ENCODE data around the gene ATF7IP2. TPM values are rescaled to one million over a fixed set of nuclear protein-coding genes. Genes with fewer than 3 reads are reported as not detected.

ATF7IP2 gene
- total and polyA plus RNA-seq, 2 of the 13 experiments (the other 11 are each of a cell fraction or from before 2014, with no cell fraction given) = 117 to 217 TPM

GRCh38 chr16:10453159-10453510 lies 67.3 kb downstream of the ATF7IP2 start (continued):
- TF ChIP-seq, protein P1, sequence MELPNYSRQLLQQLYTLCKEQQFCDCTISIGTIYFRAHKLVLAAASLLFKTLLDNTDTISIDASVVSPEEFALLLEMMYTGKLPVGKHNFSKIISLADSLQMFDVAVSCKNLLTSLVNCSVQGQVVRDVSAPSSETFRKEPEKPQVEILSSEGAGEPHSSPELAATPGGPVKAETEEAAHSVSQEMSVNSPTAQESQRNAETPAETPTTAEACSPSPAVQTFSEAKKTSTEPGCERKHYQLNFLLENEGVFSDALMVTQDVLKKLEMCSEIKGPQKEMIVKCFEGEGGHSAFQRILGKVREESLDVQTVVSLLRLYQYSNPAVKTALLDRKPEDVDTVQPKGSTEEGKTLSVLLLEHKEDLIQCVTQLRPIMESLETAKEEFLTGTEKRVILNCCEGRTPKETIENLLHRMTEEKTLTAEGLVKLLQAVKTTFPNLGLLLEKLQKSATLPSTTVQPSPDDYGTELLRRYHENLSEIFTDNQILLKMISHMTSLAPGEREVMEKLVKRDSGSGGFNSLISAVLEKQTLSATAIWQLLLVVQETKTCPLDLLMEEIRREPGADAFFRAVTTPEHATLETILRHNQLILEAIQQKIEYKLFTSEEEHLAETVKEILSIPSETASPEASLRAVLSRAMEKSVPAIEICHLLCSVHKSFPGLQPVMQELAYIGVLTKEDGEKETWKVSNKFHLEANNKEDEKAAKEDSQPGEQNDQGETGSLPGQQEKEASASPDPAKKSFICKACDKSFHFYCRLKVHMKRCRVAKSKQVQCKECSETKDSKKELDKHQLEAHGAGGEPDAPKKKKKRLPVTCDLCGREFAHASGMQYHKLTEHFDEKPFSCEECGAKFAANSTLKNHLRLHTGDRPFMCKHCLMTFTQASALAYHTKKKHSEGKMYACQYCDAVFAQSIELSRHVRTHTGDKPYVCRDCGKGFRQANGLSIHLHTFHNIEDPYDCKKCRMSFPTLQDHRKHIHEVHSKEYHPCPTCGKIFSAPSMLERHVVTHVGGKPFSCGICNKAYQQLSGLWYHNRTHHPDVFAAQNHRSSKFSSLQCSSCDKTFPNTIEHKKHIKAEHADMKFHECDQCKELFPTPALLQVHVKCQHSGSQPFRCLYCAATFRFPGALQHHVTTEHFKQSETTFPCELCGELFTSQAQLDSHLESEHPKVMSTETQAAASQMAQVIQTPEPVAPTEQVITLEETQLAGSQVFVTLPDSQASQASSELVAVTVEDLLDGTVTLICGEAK (IDR thresholded peaks at IDR 0.05) = no peak
- TF ChIP-seq, protein P1 (CRISPR knock-in tag; IDR thresholded peaks at IDR 0.05) = 0 out of 2 replicates have a peak, but pooled peaks have one; percentile 5
- TF ChIP-seq ZNF678 (CRISPR knock-in tag; IDR thresholded peaks at IDR 0.05) (no peak), JUN (CRISPR knock-in tag; IDR thresholded peaks at IDR 0.05) (no peak), ZNF280D (CRISPR knock-in tag; IDR thresholded peaks at IDR 0.05) (no peak), ZNF317 (CRISPR knock-in tag; IDR thresholded peaks at IDR 0.05) (0 out of 2 replicates have a peak, but pooled peaks have one; percentile 20), ZMYM3 (CRISPR knock-in tag; IDR thresholded peaks at IDR 0.05) (no peak), ZBTB7A (CRISPR knock-in tag; IDR thresholded peaks at IDR 0.05) (no peak), CHD2 (IDR thresholded peaks at IDR 0.05; ENCODE audit: low read depth, low read length) (no peak), PCBP2 (optimal IDR thresholded peaks at IDR 0.05; ENCODE audit: low read depth, low read length, poor library complexity, severe bottlenecking) (no peak)
- TF ChIP-seq, protein P2, sequence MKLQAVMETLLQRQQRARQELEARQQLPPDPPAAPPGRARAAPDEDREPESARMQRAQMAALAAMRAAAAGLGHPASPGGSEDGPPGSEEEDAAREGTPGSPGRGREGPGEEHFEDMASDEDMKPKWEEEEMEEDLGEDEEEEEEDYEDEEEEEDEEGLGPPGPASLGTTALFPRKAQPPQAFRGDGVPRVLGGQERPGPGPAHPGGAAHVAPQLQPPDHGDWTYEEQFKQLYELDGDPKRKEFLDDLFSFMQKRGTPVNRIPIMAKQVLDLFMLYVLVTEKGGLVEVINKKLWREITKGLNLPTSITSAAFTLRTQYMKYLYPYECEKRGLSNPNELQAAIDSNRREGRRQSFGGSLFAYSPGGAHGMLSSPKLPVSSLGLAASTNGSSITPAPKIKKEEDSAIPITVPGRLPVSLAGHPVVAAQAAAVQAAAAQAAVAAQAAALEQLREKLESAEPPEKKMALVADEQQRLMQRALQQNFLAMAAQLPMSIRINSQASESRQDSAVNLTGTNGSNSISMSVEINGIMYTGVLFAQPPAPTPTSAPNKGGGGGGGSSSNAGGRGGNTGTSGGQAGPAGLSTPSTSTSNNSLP (IDR thresholded peaks at IDR 0.05; ENCODE audit: low read depth, low read length) = no peak
- TF ChIP-seq, protein P3, sequence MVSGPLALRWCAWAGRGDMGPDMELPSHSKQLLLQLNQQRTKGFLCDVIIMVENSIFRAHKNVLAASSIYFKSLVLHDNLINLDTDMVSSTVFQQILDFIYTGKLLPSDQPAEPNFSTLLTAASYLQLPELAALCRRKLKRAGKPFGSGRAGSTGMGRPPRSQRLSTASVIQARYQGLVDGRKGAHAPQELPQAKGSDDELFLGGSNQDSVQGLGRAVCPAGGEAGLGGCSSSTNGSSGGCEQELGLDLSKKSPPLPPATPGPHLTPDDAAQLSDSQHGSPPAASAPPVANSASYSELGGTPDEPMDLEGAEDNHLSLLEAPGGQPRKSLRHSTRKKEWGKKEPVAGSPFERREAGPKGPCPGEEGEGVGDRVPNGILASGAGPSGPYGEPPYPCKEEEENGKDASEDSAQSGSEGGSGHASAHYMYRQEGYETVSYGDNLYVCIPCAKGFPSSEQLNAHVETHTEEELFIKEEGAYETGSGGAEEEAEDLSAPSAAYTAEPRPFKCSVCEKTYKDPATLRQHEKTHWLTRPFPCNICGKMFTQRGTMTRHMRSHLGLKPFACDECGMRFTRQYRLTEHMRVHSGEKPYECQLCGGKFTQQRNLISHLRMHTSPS (CRISPR knock-in tag; IDR thresholded peaks at IDR 0.05; ENCODE audit: low read depth) = no peak
